GM23338 (cell line): ENCODE measurements around the gene ADAT1. TPM values are rescaled to one million over a fixed set of nuclear protein-coding genes. Genes with fewer than 3 reads are reported as not detected.

Experiments
- ATAC-seq: fragments of 200-7000 bp; cut with Tn5 transposase; 3 replicates; pipeline ENCODE4 v1.9.1; 2020
- DNase-seq: peaks from one replicate; pipeline ENCODE4 v3.0.0-alpha.2; 2015; ENCODE audit warnings: low spot score
- H2AFZ ChIP-seq: fragments of 200-600 bp; sonication (generic); 2 replicates; pipeline ENCODE4 v1.8.0; 2016; ENCODE audit warnings: antibody characterized with exemption, mild to moderate bottlenecking, moderate library complexity
- H3F3A ChIP-seq: fragments of 200-600 bp; sonication (generic); replicated peaks from 2 replicates; pipeline ENCODE4 v1.8.0; 2017; ENCODE audit warnings: antibody characterized with exemption, mixed run types, low read depth
- H3K27ac ChIP-seq: fragments of 200-600 bp; sonication (generic); 2 replicates; pipeline ENCODE4 v1.6.1; 2016; ENCODE audit warnings: low read depth
- H3K27me3 ChIP-seq: fragments of 200-600 bp; sonication (generic); 2 replicates; pipeline ENCODE4 v1.8.0; 2016; ENCODE audit warnings: mild to moderate bottlenecking, mixed run types, moderate library complexity; ENCODE audit not compliant: insufficient read depth
- H3K36me3 ChIP-seq: fragments of 200-600 bp; sonication (generic); 2 replicates; pipeline ENCODE4 v1.8.0; 2016; ENCODE audit warnings: mild to moderate bottlenecking; ENCODE audit not compliant: insufficient read depth
- H3K4me1 ChIP-seq: fragments of 200-600 bp; sonication (generic); 2 replicates; pipeline ENCODE4 v1.8.0; 2016; ENCODE audit warnings: mild to moderate bottlenecking, moderate library complexity; ENCODE audit not compliant: insufficient read depth
- H3K4me2 ChIP-seq: fragments of 200-600 bp; sonication (generic); 2 replicates; pipeline ENCODE4 v1.7.1; 2017; ENCODE audit warnings: mixed run types
- H3K4me3 ChIP-seq: fragments of 200-600 bp; sonication (generic); 2 replicates; pipeline ENCODE4 v1.6.1; 2016; ENCODE audit warnings: mixed run types
- H3K79me2 ChIP-seq: fragments of 200-600 bp; sonication (generic); replicated peaks from 2 replicates; pipeline ENCODE4 v1.8.0; 2017; ENCODE audit warnings: mild to moderate bottlenecking; ENCODE audit not compliant: insufficient read depth
- H3K9me2 ChIP-seq: fragments of 200-600 bp; sonication (generic); 2 replicates; pipeline ENCODE4 v1.8.0; 2017; ENCODE audit not compliant: insufficient read depth
- H4K20me1 ChIP-seq: fragments of 200-600 bp; sonication (generic); replicated peaks from 2 replicates; pipeline ENCODE4 v1.8.0; 2017; ENCODE audit warnings: mild to moderate bottlenecking; ENCODE audit not compliant: insufficient read depth
- H3K27ac Mint-ChIP-seq: 2 replicates; pipeline ENCODE4 v1.8.0; 2020; ENCODE audit warnings: inconsistent platforms, mild to moderate bottlenecking, moderate library complexity, mixed read lengths
- H3K27me3 Mint-ChIP-seq: 3 replicates; pipeline ENCODE4 v1.8.0; 2022; ENCODE audit warnings: low read depth, mild to moderate bottlenecking, moderate library complexity, mixed read lengths, inconsistent platforms; ENCODE audit not compliant: insufficient read depth, poor library complexity
- H3K36me3 Mint-ChIP-seq: 3 replicates; pipeline ENCODE4 v1.8.0; 2021; ENCODE audit warnings: low read depth, mild to moderate bottlenecking, inconsistent platforms, moderate library complexity, mixed read lengths
- H3K4me1 Mint-ChIP-seq: 3 replicates; pipeline ENCODE4 v1.8.0; 2020; ENCODE audit warnings: mild to moderate bottlenecking, inconsistent platforms, mixed read lengths
- H3K4me3 Mint-ChIP-seq: 3 replicates; pipeline ENCODE4 v1.8.0; 2021; ENCODE audit warnings: moderate library complexity, mild to moderate bottlenecking, inconsistent platforms, mixed read lengths
- H3K9me3 Mint-ChIP-seq: 3 replicates; pipeline ENCODE4 v1.8.0; 2020; ENCODE audit warnings: moderate library complexity, mild to moderate bottlenecking, inconsistent platforms, mixed read lengths
- CREB1 ChIP-seq: fragments of 250-450 bp; sonication (Bioruptor Pico); IDR thresholded peaks from 2 replicates; pipeline ENCODE4 v1.5.0; 2020; ENCODE audit warnings: low read depth, mild to moderate bottlenecking, moderate library complexity
- CTCF ChIP-seq, 2 experiments: fragments of 200-600 bp in 1 of 2; sonication (generic) in 1 of 2; conservative IDR thresholded peaks; 2 replicates each; pipeline versions ENCODE4 v1.5.1 to v1.6.1; 2016 to 2017; ENCODE audit warnings: antibody characterized with exemption in 2 of 2, low read depth in 2 of 2, mild to moderate bottlenecking in 2 of 2, moderate library complexity in 1 of 2
- EZH2 ChIP-seq: fragments of 200-600 bp; sonication (generic); IDR thresholded peaks from one replicate; pipeline ENCODE4 v1.8.0; 2017; ENCODE audit warnings: antibody characterized with exemption, mild to moderate bottlenecking, low read depth; ENCODE audit not compliant: unreplicated experiment
- EZH2phosphoT487 ChIP-seq: fragments of 200-600 bp; sonication (generic); IDR thresholded peaks from one replicate; pipeline ENCODE4 v1.8.1; 2018; ENCODE audit warnings: antibody characterized with exemption; ENCODE audit not compliant: unreplicated experiment
- JUNB ChIP-seq: IDR thresholded peaks from one replicate; pipeline ENCODE4 v1.6.1; 2016; ENCODE audit warnings: antibody characterized with exemption; ENCODE audit not compliant: unreplicated experiment
- STAT1 ChIP-seq: IDR thresholded peaks from one replicate; pipeline ENCODE4 v1.6.1; 2016; ENCODE audit warnings: antibody characterized with exemption; ENCODE audit not compliant: unreplicated experiment
- ZNF331 ChIP-seq: fragments of 250-450 bp; sonication (Bioruptor Pico); IDR thresholded peaks from 2 replicates; pipeline ENCODE4 v1.5.0; 2020; ENCODE audit warnings: low read depth, mild to moderate bottlenecking, moderate library complexity
- ZNF462 ChIP-seq: fragments of 250-450 bp; sonication (Bioruptor Pico); IDR thresholded peaks from 2 replicates; pipeline ENCODE4 v1.5.0; 2020; ENCODE audit warnings: mild to moderate bottlenecking, moderate library complexity
- polyA plus RNA-seq: library from polyadenylated mRNA; unstranded; fragments of >200 nt; fragmentation: Nextera tagmentation; extraction: Ambion mirVana; gene quantifications from 2 replicates; pipeline ENCODE4 v1.2.1, GENCODE V29; 2016
- total RNA-seq: library from RNA; depleted of rRNA; stranded (reverse); fragments of >200 nt; shearing (Covaris generic); gene quantifications from 2 replicates; pipeline ENCODE4 v1.2.3, GENCODE V29; 2014

The ADAT1 gene
- total and polyA plus RNA-seq, 2 experiments from 2014 or later, result 17.4 to 53.6 TPM

GRCh38 chr16:75647112-75647491 is 24.0 kb upstream of the ADAT1 start (continued):
- TF ChIP-seq ZNF462 (CRISPR knock-in tag) (no peak), ZNF331 (CRISPR knock-in tag) (no peak), CREB1 (CRISPR knock-in tag) (no peak), JUNB (no peak), EZH2 (no peak), STAT1 (no peak), EZH2phosphoT487 (no peak)

- H3K4me1 ChIP-seq, result peaks cover 10% of the 10 kb centered on the region
- no peak for TF ChIP-seq EZH2
- peak; percentile 4 to 24; a peak in 2 of 4 replicates for TF ChIP-seq CTCF (conservative IDR thresholded peaks at IDR 0.05; ENCODE audit: low read depth in 2 of 2)
- peaks cover 6% of the 10 kb centered on the region; the same call in 1 of the 2 replicates for H3F3A ChIP-seq
- H3K27ac Mint-ChIP-seq, result no peak overlapping the region
- H3K36me3 Mint-ChIP-seq, result peaks cover 58% of the 10 kb centered on the region
- peaks cover 52% of the 10 kb centered on the region for H3K36me3 ChIP-seq
- 0 out of 3 replicates have a peak overlapping the region, but pooled peaks have one; percentile 6 for H3K4me3 Mint-ChIP-seq
- H3K4me1 Mint-ChIP-seq, result peaks cover 8% of the 10 kb centered on the region
- ATAC-seq (no peak), DNase-seq (no peak)
- H3K4me2 ChIP-seq, result no peak overlapping the region
- H3K9me3 Mint-ChIP-seq, result no peaks in the 10 kb centered on the region
- H3K79me2 ChIP-seq, result peaks cover 75% of the 10 kb centered on the region
- no peak overlapping the region for H2AFZ ChIP-seq
- no peaks in the 10 kb centered on the region for H3K27me3 ChIP-seq
- H3K27ac ChIP-seq, result peak overlapping the region; percentile 56; the same call in 1 of the 2 replicates
- H3K9me2 ChIP-seq, result no peaks in the 10 kb centered on the region
- no peak overlapping the region for H3K4me3 ChIP-seq
- H4K20me1 ChIP-seq, result peaks cover 38% of the 10 kb centered on the region
- peaks cover 5% of the 10 kb centered on the region for H3K27me3 Mint-ChIP-seq
Observed at GRCh38 chr16:75644240-75645012, 21.3 kb upstream of the ADAT1 start.
